Naive thymus-derived CD8-positive, alpha-beta T cell (primary cell): ENCODE measurements around the gene NBPF15. TPM values are rescaled to one million over a fixed set of nuclear protein-coding genes. Genes with fewer than 3 reads are reported as not detected.
A peak's percentile ranks its signal among the peaks of the same experiment; 100 is the strongest.
"Not testable (repeated sequence)": the region's sequence is repeated elsewhere in the genome, so short reads cannot be mapped to it uniquely, and the experiment has no call there.

ENCODE experiments used
- ATAC-seq, 2 donors: fragments of 150-1000 bp; cut with Tn5 transposase in 1 of 2; sonication (Bioruptor Pico), chemical (Tn5 transposase) in 1 of 2; 1 replicate in 1 of 2; 2 replicates in 1 of 2; pipeline ENCODE4 v1.10.0; 2021; ENCODE audit warnings: mild to moderate bottlenecking in 2 of 2, moderate library complexity in 2 of 2
- POLR2A ChIA-PET: fragments of 350-600 bp; sonication (Branson Sonifier 250); formaldehyde crosslinking; loops from one replicate; lab custom pipeline; 2021; ENCODE audit warnings: antibody characterized with exemption; lab: Charles Lee
- DNase-seq, 10 donors: peaks; one replicate each; pipeline versions ENCODE4 v3.0.0 to v3.0.0-alpha.2; 2020 to 2022
- H3K27ac Mint-ChIP-seq, 10 donors: one replicate each; pipeline ENCODE4 v1.8.0; 2020 to 2022; ENCODE audit warnings: mild to moderate bottlenecking in 10 of 10, mixed read lengths in 10 of 10, moderate library complexity in 4 of 10, inconsistent platforms in 1 of 10
- H3K27me3 Mint-ChIP-seq, 5 donors: one replicate each; pipeline ENCODE4 v1.8.0; 2021 to 2022; ENCODE audit warnings: mixed read lengths in 5 of 5
- H3K36me3 Mint-ChIP-seq, 3 donors: one replicate each; pipeline ENCODE4 v1.8.0; 2020 to 2022; ENCODE audit warnings: mixed read lengths in 3 of 3, mild to moderate bottlenecking in 2 of 3, inconsistent platforms in 1 of 3
- H3K4me1 Mint-ChIP-seq, 4 donors: one replicate each; pipeline ENCODE4 v1.8.0; 2021 to 2022; ENCODE audit warnings: mixed read lengths in 4 of 4
- H3K4me3 Mint-ChIP-seq, 10 donors: one replicate each; pipeline ENCODE4 v1.8.0; 2020 to 2022; ENCODE audit warnings: mild to moderate bottlenecking in 10 of 10, mixed read lengths in 10 of 10, moderate library complexity in 6 of 10, inconsistent platforms in 1 of 10
- H3K9me3 Mint-ChIP-seq, 9 donors: one replicate each; pipeline ENCODE4 v1.8.0; 2020 to 2022; ENCODE audit warnings: mixed read lengths in 9 of 9, mild to moderate bottlenecking in 3 of 9, inconsistent platforms in 1 of 9, moderate library complexity in 1 of 9
- polyA plus RNA-seq, 3 donors: library from polyadenylated mRNA; unstranded; fragments of 300-500 nt; fragmentation: Illumina TruSeq; gene quantifications; one replicate each; pipeline ENCODE4 v1.2.3, GENCODE V29; 2021
- total RNA-seq, 8 experiments: library from RNA in 2 of 8; stranded (reverse) in 2 of 8; gene quantifications; one replicate each; pipeline ENCODE4 v1.2.3 and lab custom pipeline; 2021 to 2026

NBPF15 gene, protein sequence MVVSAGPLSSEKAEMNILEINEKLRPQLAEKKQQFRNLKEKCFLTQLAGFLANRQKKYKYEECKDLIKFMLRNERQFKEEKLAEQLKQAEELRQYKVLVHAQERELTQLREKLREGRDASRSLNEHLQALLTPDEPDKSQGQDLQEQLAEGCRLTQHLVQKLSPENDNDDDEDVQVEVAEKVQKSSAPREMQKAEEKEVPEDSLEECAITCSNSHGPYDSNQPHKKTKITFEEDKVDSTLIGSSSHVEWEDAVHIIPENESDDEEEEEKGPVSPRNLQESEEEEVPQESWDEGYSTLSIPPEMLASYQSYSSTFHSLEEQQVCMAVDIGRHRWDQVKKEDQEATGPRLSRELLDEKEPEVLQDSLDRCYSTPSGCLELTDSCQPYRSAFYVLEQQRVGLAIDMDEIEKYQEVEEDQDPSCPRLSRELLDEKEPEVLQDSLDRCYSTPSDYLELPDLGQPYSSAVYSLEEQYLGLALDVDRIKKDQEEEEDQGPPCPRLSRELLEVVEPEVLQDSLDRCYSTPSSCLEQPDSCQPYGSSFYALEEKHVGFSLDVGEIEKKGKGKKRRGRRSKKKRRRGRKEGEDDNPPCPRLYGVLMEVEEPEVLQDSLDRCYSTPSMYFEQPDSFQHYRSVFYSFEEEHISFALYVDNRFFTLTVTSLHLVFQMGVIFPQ
- total RNA-seq, result 100 to 1,000 TPM; 121 to 123 TPM
- 10 to 100 TPM in 2 of 3 donors, 1 to 10 TPM in 1; 6.3 to 15.7 (median 10.6) TPM for polyA plus RNA-seq
- total RNA-seq (lab: John Stamatoyannopoulos, UW), result 19.6 to 135 (median 86.0) reads per million in 6 experiments

DNA sequence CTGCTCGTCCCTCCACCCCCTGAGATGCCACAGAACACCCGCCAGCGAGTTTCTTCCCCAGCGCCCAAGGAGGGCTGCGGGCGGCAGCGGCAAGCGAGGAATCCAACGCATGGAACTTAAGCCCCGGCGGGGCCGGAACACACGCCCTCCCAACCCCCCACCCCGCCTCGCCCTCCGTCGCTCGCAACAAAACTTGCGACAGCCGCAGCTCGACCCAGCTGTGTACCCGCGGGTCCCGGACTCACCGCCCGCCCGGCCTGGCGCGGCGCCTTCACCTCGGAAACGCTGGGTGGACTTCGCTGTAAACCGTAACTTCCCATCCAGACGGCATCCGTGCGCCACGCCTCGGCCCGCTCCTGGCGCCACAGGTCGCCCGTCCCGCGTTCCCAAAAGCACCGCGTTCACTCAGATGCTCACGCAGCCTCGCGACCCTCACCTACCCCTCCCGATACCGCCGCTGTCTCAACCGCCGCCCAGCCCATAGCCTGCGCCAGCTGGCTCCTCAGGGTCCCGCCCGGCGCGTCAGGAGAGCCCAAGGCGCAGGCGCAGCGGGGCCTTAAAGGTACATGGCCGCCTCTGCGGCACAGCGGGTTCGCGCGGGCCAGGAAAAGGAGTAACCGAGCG, at the start of gene NBPF15:
TSS of gene NBPF15 (minus strand) at position 534 of the 624 bp plus-strand sequence. CDS start 21,666 bp downstream, outside the sequence.
- Mint-ChIP-seq H3K27ac (peak within 1 kb of the TSS in 9 of 10 donors; percentile 57 to 96 (median 90)), H3K4me3 (peak within 1 kb of the TSS; percentile 91 to 98 (median 96))
- DNase-seq (peak; percentile 56 to 82 (median 63)), ATAC-seq (peak; percentile 96 to 97)
- H3K27me3 Mint-ChIP-seq, POLR2A ChIA-PET, H3K4me1 Mint-ChIP-seq, H3K9me3 Mint-ChIP-seq, H3K36me3 Mint-ChIP-seq: not testable (repeated sequence)

DNA sequence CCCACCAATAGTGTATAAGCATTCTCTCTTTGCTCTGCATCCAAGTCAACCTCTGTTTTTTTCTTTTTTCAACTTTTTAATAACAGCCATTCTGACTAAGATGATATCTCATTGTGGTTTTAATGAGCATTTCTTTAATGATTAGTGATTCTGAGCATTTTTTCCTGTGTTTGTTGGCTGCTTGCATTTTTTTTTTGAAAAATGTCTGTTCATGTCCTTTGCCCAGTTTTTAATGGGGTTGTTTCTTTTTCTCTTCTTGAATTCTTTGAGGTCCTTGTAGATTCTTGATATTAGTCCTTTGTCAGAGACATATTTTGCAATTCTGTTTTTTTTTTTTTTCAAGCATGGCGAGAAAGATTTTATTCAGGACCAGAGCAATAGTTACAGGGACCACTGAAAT, 35.0 kb upstream of the NBPF15 start:
- H3K36me3 Mint-ChIP-seq, H3K27ac Mint-ChIP-seq, H3K27me3 Mint-ChIP-seq, ATAC-seq, H3K4me3 Mint-ChIP-seq, H3K4me1 Mint-ChIP-seq, H3K9me3 Mint-ChIP-seq, DNase-seq, POLR2A ChIA-PET: not testable (repeated sequence)

- DNase-seq, H3K9me3 Mint-ChIP-seq, H3K27me3 Mint-ChIP-seq, H3K4me3 Mint-ChIP-seq, H3K27ac Mint-ChIP-seq, H3K36me3 Mint-ChIP-seq, ATAC-seq, POLR2A ChIA-PET, H3K4me1 Mint-ChIP-seq: not testable (repeated sequence)
Observed at GRCh38 chr1:144494130-144494529, 32.7 kb upstream of the NBPF15 start.

- POLR2A ChIA-PET, result not testable (repeated sequence)
- DNase-seq (peak in 8 of 10 donors; percentile 4 to 30 (median 10)), ATAC-seq (peak; percentile 20 to 76)
Observed at GRCh38 chr1:144490394-144490793, 28.9 kb upstream of the NBPF15 start.

DNA sequence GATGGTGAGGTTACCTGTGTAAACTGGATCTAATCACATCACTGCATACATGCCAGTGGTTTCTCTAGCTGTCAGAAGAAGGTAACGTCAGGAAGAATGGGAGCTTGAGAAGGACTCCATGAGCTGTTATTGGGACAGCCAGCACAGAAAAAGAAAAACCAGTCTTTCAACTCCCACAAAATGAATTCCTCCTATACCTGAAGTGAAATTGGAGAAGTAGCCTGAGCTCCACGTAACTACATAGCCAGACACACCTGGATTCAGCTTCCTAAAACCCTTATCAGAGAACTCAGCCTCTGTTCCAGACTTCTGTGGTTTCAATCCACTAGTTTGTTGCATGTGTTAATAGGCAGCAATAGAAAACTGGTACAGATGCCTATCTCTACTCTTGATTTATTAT, 25.5 kb upstream of the NBPF15 start:
- H3K27me3 Mint-ChIP-seq, H3K4me3 Mint-ChIP-seq, H3K27ac Mint-ChIP-seq, POLR2A ChIA-PET, ATAC-seq, H3K4me1 Mint-ChIP-seq, H3K9me3 Mint-ChIP-seq, H3K36me3 Mint-ChIP-seq, DNase-seq: not testable (repeated sequence)

More at GRCh38 chr1:144490394-144490793, 28.9 kb upstream of the NBPF15 start:
- not testable (repeated sequence) for H3K36me3 Mint-ChIP-seq, H3K4me1 Mint-ChIP-seq, H3K27ac Mint-ChIP-seq, H3K27me3 Mint-ChIP-seq, H3K9me3 Mint-ChIP-seq
- H3K4me3 Mint-ChIP-seq, result peak overlapping the region in 7 of 10 donors; percentile 43 to 71 (median 65)

DNA sequence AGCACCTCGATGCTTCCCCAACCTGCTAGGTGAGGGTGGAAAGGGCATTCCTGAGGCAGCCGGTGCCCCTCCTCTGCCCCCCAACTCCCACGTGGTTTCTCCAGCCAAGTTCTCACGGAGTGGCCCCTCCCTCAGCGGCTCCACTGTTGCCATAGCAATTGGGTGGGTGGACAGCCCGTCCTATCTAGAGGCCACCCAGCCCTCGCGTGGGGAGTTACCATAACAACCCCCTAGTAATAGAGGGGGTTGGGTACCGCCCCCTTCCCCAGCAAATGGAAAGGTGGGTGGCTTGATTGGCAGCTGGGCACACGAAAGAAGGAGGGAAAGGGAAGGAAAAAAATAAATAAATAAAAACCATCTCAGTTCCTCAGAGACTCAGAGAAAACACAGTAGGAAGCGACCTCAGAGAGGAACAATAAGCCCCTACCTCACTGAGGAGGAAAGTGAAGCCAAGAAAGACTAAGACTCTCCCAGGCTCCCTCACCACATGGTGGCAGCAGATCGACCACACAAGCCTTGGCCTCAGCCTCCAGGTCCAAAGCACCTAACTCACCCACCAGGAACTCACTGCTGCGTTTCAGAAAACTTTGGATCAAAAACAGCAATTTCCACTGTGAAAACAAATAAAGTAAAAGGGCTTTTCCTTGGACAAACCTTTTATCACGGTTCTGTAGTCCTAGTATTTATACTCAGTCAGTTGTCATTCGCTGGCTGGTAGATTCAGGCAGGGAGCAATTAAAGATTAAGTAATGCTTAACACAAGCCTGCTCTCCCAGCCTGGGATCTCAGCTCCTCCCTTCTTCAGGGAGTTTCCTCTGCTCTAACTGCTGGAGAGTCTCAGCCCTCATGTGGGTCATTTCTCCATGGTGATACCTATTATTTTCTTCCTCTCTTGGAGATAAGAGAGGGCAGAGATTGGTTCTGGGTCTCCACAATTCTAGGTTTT, 23.9 kb upstream of the NBPF15 start:
- H3K36me3 Mint-ChIP-seq, POLR2A ChIA-PET, ATAC-seq, H3K9me3 Mint-ChIP-seq, DNase-seq, H3K4me1 Mint-ChIP-seq, H3K4me3 Mint-ChIP-seq, H3K27me3 Mint-ChIP-seq, H3K27ac Mint-ChIP-seq: not testable (repeated sequence)

GRCh38 chr1:144473897-144474296, 12.4 kb upstream of the NBPF15 start:
- H3K9me3 Mint-ChIP-seq, H3K27me3 Mint-ChIP-seq, DNase-seq, POLR2A ChIA-PET, H3K4me3 Mint-ChIP-seq, H3K27ac Mint-ChIP-seq, H3K36me3 Mint-ChIP-seq, H3K4me1 Mint-ChIP-seq: not testable (repeated sequence)
- ATAC-seq, result peak in 1 of 2 donors; percentile 61

- H3K27me3 Mint-ChIP-seq, H3K4me3 Mint-ChIP-seq, H3K4me1 Mint-ChIP-seq, POLR2A ChIA-PET, H3K36me3 Mint-ChIP-seq, H3K9me3 Mint-ChIP-seq, ATAC-seq, H3K27ac Mint-ChIP-seq, DNase-seq: not testable (repeated sequence)
Observed at GRCh38 chr1:144471434-144471833, 10.0 kb upstream of the NBPF15 start.

GRCh38 chr1:144461778-144462177, 309 bp upstream of the NBPF15 start:
- H3K36me3 Mint-ChIP-seq, result not testable (repeated sequence)

DNA sequence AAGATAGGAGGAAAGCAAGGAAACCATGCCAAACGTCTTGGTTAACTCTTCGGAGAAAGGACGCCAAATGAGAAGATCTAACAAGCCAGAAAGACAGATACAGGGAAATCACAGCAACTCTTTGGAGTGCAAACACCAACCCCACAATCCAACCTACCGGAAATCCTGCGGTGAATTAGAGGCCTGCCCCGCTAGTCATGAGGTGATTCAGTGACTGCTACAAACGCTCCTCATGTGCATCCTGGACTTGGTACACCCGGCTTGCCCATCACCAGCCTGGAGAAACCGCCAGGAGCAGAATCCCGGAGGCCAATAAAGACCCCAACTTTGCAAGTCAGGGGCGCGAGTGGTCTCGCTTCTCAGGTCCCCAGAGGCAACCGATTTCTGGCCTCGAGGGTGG, 783 bp downstream of the NBPF15 start:
- Mint-ChIP-seq H3K4me3 (peak overlapping the region; percentile 69 to 98 (median 94)), H3K27ac (peak overlapping the region in 2 of 10 donors; percentile 52 to 95)
- DNase-seq, result peak in 4 of 10 donors; percentile 2 to 20 (median 12)
- H3K36me3 Mint-ChIP-seq, H3K9me3 Mint-ChIP-seq, H3K4me1 Mint-ChIP-seq, POLR2A ChIA-PET, H3K27me3 Mint-ChIP-seq: not testable (repeated sequence)
- ATAC-seq, result peak; percentile 12 to 31

More at GRCh38 chr1:144461778-144462177, 309 bp upstream of the NBPF15 start:
- H3K27me3 Mint-ChIP-seq, DNase-seq, H3K9me3 Mint-ChIP-seq, POLR2A ChIA-PET, H3K4me1 Mint-ChIP-seq: not testable (repeated sequence)
- ATAC-seq, result peak; percentile 7 to 26
- Mint-ChIP-seq H3K4me3 (peak overlapping the region in 4 of 10 donors; percentile 94 to 98 (median 96)), H3K27ac (peak overlapping the region in 1 of 10 donors; percentile 69)

DNA sequence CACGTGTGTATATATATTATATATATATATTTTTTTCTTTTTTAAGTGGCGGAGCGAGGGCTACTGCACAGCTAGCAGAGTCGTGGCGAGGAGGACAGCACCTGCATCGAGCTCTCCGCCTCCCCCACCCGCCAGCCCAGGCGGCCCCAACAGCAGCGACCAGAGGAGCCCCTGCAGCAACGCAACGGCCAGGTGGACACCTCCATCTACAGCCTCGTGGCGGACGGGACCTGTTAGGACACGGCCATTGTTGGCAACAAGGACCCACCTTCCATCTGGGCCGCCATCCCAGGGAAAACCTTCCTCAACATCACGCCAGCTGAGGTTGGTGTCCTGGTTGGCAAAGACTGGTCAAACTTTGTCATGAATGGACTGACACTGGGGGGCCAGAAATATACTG, 19.1 kb downstream of the NBPF15 start:
- not testable (repeated sequence) for ATAC-seq

DNA sequence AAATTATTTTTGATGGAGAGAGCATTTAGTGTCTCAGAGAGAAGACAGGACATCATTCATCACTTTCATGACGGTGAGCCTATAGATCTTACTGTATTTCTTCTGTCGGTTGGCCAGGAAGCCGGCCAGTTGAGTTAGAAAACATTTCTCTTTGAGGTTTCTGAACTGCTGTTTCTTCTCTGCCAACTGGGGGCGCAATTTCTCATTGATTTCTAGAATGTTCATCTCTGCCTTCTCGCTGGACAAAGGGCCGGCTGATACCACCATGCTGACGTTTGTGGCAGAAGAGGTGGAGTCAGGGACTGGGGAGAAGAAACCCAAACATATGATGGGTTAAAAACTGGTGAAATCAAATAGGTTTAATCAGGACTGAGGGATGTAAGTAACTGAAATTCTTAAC, 21.7 kb downstream of the NBPF15 start:
- POLR2A ChIA-PET, H3K4me1 Mint-ChIP-seq, ATAC-seq, H3K4me3 Mint-ChIP-seq, H3K9me3 Mint-ChIP-seq, H3K36me3 Mint-ChIP-seq, H3K27me3 Mint-ChIP-seq, DNase-seq: not testable (repeated sequence)
- peak overlapping the region in 1 of 10 donors; percentile 35 for H3K27ac Mint-ChIP-seq

More for the DNA sequence above, 19.1 kb downstream of the NBPF15 start:
- H3K9me3 Mint-ChIP-seq, H3K27me3 Mint-ChIP-seq, DNase-seq, H3K27ac Mint-ChIP-seq, H3K4me3 Mint-ChIP-seq, H3K36me3 Mint-ChIP-seq, H3K4me1 Mint-ChIP-seq, POLR2A ChIA-PET: not testable (repeated sequence)
